ENCODE data around the gene PTPRD. TPM values are rescaled to one million over a fixed set of nuclear protein-coding genes. Genes with fewer than 3 reads are reported as not detected.

Gene PTPRD
- total RNA-seq, 1 donor from 2014 or later = 6.9 TPM

- Histone ChIP-seq H3K4me1 (no peaks in the 10 kb centered on the region), H3K4me3 (no peak overlapping the region), H3K36me3 (no peaks in the 10 kb centered on the region), H3K27ac (no peak overlapping the region), H3K9me3 (no peaks in the 10 kb centered on the region), H3K27me3 (no peaks in the 10 kb centered on the region)
- TF ChIP-seq CTCF (IDR thresholded peaks at IDR 0.05) = no peak
- intact Hi-C loops (cut with DNase I) = no loop called here
- no peak for DNase-seq (ENCODE audit: low spot score in 2 of 2)
Measured at GRCh38 chr9:9625248-9625647, 987.6 kb downstream of the PTPRD start.

DNA sequence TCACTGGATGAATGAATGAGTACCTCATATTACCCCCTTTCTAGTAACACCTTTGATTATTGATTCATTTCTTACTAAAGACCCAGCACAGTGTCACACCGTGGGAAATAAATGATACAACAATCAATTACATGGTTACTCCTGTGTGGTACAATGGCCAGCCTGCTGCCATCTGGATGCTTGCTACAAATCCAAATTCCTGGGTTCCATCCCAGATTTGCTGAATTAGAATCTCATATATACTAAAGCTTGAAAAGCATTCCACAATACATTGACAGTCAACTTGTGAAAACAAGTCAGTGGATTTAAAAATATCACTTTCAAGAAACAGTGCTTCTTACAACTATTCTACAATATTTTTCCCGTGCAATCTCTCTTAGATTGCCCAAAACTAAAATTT is 989.3 kb downstream of the PTPRD start:
- DNase-seq (ENCODE audit: low spot score in 2 of 2) = no peak
- Histone ChIP-seq H3K9me3 (no peaks in the 10 kb centered on the region), H3K27me3 (no peaks in the 10 kb centered on the region), H3K4me3 (no peak overlapping the region), H3K36me3 (no peaks in the 10 kb centered on the region), H3K27ac (no peak overlapping the region), H3K4me1 (no peaks in the 10 kb centered on the region)
- intact Hi-C loops (cut with DNase I) = no loop called here
- no peak for TF ChIP-seq CTCF (IDR thresholded peaks at IDR 0.05)

- intact Hi-C loops (cut with DNase I) = no loop called here
- no peak for TF ChIP-seq CTCF (IDR thresholded peaks at IDR 0.05)
Measured at GRCh38 chr9:9621355-9621940, 991.4 kb downstream of the PTPRD start.

GRCh38 chr9:9620736-9621135 is 992.1 kb downstream of the PTPRD start:
- intact Hi-C loops (cut with DNase I) = no loop called here
- TF ChIP-seq CTCF (IDR thresholded peaks at IDR 0.05) = no peak
- H3K4me3 ChIP-seq = no peak overlapping the region

More at GRCh38 chr9:9621355-9621940, 991.4 kb downstream of the PTPRD start:
- Histone ChIP-seq H3K36me3 (no peaks in the 10 kb centered on the region), H3K4me1 (no peaks in the 10 kb centered on the region), H3K27me3 (no peaks in the 10 kb centered on the region), H3K9me3 (no peaks in the 10 kb centered on the region), H3K27ac (no peak overlapping the region), H3K4me3 (no peak overlapping the region)
- DNase-seq (ENCODE audit: low spot score in 2 of 2) = no peak

DNA sequence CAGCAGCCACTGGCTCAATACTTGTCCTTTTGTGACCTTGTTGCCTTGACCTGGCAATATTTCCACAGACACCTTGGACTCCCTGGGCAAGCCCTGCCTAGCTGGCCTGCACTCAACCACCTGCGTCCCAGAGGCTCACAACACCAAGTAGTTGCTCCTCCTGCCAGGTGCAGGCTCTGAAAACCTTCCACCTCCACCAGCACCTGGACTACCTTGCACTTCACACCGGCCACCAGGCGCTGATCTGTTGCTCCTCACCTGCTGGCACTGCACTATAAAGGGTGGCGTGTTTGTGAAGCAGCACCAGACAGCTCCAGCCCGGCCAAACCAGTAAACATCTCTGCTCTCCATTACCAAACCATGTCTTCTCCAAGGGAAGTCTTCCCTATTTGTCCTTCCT is 997.7 kb downstream of the PTPRD start:
- Histone ChIP-seq H3K27me3 (no peaks in the 10 kb centered on the region), H3K4me1 (no peaks in the 10 kb centered on the region), H3K36me3 (no peaks in the 10 kb centered on the region), H3K4me3 (no peak overlapping the region), H3K27ac (no peak overlapping the region), H3K9me3 (no peaks in the 10 kb centered on the region)
- intact Hi-C loops (cut with DNase I) = no loop called here
- no peak for DNase-seq (ENCODE audit: low spot score in 2 of 2)
- TF ChIP-seq CTCF (IDR thresholded peaks at IDR 0.05) = no peak

More at GRCh38 chr9:9620736-9621135, 992.1 kb downstream of the PTPRD start:
- no peaks in the 10 kb centered on the region for H3K4me1 ChIP-seq
- no peaks in the 10 kb centered on the region for H3K9me3 ChIP-seq
- no peak overlapping the region for H3K27ac ChIP-seq
- DNase-seq (ENCODE audit: low spot score in 2 of 2) = no peak
- H3K27me3 ChIP-seq = no peaks in the 10 kb centered on the region
- H3K36me3 ChIP-seq = no peaks in the 10 kb centered on the region

DNA sequence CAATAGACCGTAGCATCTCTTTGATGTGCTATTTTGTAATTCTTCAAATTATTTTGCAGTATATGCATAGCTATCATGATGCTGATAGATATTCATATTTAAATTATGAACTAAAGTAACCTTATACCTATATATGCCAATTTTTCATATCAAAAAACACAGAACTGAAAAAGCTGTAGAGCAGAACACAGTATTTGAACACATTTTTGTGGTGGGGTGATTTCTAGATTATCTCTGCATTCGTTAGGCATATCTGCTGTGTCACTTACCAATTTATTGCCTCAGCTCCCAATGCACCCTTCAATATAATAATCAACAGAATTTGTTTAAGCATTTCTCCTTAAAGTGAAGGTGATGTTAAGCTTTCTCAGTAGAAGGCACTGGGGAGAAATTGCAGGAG is 998.2 kb downstream of the PTPRD start:
- Histone ChIP-seq H3K27me3 (no peaks in the 10 kb centered on the region), H3K36me3 (no peaks in the 10 kb centered on the region), H3K4me1 (no peaks in the 10 kb centered on the region), H3K27ac (no peak overlapping the region), H3K4me3 (no peak overlapping the region), H3K9me3 (no peaks in the 10 kb centered on the region)
- TF ChIP-seq CTCF (IDR thresholded peaks at IDR 0.05) = no peak
- no peak for DNase-seq (ENCODE audit: low spot score in 2 of 2)
- intact Hi-C loops (cut with DNase I) = no loop called here
